GM12864 (cell line): ENCODE measurements around the gene GALNT10.

Experiments
- DNase-seq: peaks from one replicate; pipeline ENCODE4 v3.0.0-alpha.2; 2011; ENCODE audit warnings: low read depth
- H3K4me3 ChIP-seq: 2 replicates; pipeline ENCODE4 v1.5.1; 2011; ENCODE audit warnings: mild to moderate bottlenecking, low read depth, low read length, control low read depth
- CTCF ChIP-seq: IDR thresholded peaks from 2 replicates; pipeline ENCODE4 v1.5.1; 2011; ENCODE audit warnings: low read depth, mild to moderate bottlenecking, moderate library complexity, low read length, control low read depth, inconsistent platforms; ENCODE audit errors: missing control alignments

Gene GALNT10

GRCh38 chr5:154418344-154418820 is 227.8 kb downstream of the GALNT10 start:
- no peak for TF ChIP-seq CTCF
- DNase-seq = no peak
- H3K4me3 ChIP-seq = no peak overlapping the region

GRCh38 chr5:154419236-154419635 is 228.7 kb downstream of the GALNT10 start:
- no peak for DNase-seq
- H3K4me3 ChIP-seq = no peak overlapping the region

GRCh38 chr5:154421868-154422267 is 231.3 kb downstream of the GALNT10 start:
- TF ChIP-seq CTCF = peak; percentile 57

More at GRCh38 chr5:154419236-154419635, 228.7 kb downstream of the GALNT10 start:
- no peak for TF ChIP-seq CTCF

DNA sequence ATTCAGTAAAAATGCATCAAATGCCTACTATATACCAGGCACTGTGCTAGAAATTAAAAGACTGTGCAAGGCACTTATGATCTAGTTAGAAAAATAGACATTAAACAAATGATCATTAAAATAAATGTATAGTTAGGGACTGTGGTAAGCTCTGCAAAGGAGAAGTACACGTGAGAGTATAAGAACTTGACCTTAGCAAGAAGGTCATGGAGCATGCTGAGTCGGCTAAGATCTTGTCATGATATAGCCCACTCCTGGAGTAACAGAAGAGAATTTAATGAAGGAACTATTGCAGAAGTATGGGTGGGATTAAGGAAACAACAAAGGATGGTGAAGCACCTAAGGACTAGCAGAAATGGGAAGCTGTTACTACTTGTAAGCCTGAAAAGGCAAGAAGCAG is 231.8 kb downstream of the GALNT10 start:
- no peak for DNase-seq
- H3K4me3 ChIP-seq = no peak overlapping the region
- TF ChIP-seq CTCF = no peak

More at GRCh38 chr5:154421868-154422267, 231.3 kb downstream of the GALNT10 start:
- DNase-seq = no peak
- H3K4me3 ChIP-seq = no peak overlapping the region

DNA sequence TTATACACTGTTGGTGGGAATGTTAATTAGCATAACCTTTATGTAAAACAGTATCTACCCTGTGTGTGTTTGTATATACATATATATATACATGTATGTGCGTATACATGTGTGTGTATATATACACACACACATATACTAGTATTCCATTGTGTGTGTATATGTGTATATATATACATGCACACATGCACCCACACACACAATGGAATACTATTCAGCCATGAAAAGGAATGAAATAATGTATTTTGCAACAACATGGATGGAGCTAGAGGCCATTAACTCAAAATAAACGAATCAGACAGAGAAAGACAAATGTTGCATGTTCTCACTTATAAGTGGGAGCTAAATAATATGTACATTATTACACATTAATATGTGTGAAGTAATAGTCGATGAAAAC is 237.7 kb downstream of the GALNT10 start:
- no peak for TF ChIP-seq CTCF
- H3K4me3 ChIP-seq = no peak overlapping the region
- DNase-seq = no peak

GRCh38 chr5:154429341-154429740 is 238.8 kb downstream of the GALNT10 start:
- no peak for DNase-seq
- TF ChIP-seq CTCF = no peak

DNA sequence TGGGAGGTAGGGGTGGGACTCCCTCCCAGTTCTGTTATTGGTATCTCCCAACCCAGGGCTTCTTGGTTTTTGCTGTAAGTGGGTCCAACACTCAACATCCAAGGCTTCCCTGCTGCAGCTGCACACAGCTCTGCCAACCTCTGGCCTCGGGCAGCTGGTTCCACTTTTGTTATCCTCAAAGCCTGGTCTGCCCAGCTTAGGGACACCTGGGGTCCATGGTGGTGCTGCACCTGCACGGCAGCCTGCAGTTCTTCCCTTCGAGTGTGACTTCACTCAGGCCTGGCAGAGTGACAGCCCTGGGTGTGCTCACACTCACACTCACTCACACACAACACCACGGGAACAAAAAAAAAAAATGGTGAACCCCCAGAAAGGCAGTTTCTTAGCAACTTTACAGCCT is 239.9 kb downstream of the GALNT10 start:
- DNase-seq = no peak
- no peak for TF ChIP-seq CTCF
- no peak overlapping the region for H3K4me3 ChIP-seq

More at GRCh38 chr5:154429341-154429740, 238.8 kb downstream of the GALNT10 start:
- no peak overlapping the region for H3K4me3 ChIP-seq
